ENCODE measurements around the gene UBN1.
"Not testable (repeated sequence)": the region's sequence is repeated elsewhere in the genome, so short reads cannot be mapped to it uniquely, and the experiment has no call there.

Gene UBN1

GRCh38 chr16:4910828-4911227 lies 63.5 kb downstream of the UBN1 start:
- DNase-seq, result no peak

- no peak for DNase-seq
These were observed 64.7 kb downstream of the UBN1 start for GRCh38 chr16:4911970-4912386.

GRCh38 chr16:4913130-4913773 lies 66.0 kb downstream of the UBN1 start:
- no peak for DNase-seq

- no peak for DNase-seq
These were observed 66.7 kb downstream of the UBN1 start for GRCh38 chr16:4913774-4914525.

- no peak for DNase-seq
These were observed 67.4 kb downstream of the UBN1 start for GRCh38 chr16:4914528-4915225.

GRCh38 chr16:4915226-4915761 lies 68.0 kb downstream of the UBN1 start:
- DNase-seq, result no peak

- DNase-seq, result no peak
These were observed 69.8 kb downstream of the UBN1 start for GRCh38 chr16:4917117-4917516.

GRCh38 chr16:4918781-4919251 lies 71.5 kb downstream of the UBN1 start:
- DNase-seq, result no peak

GRCh38 chr16:4920826-4921225 lies 73.5 kb downstream of the UBN1 start:
- no peak for DNase-seq

GRCh38 chr16:4922721-4923342 lies 75.6 kb downstream of the UBN1 start:
- no peak for DNase-seq

- no peak for DNase-seq
These were observed 76.6 kb downstream of the UBN1 start for GRCh38 chr16:4923853-4924252.

GRCh38 chr16:4924593-4925292 lies 77.5 kb downstream of the UBN1 start:
- no peak for DNase-seq

GRCh38 chr16:4925293-4925607 lies 78.0 kb downstream of the UBN1 start:
- no peak for DNase-seq

GRCh38 chr16:4925791-4926190 lies 78.5 kb downstream of the UBN1 start:
- no peak for DNase-seq

GRCh38 chr16:4926928-4927327 lies 79.6 kb downstream of the UBN1 start:
- DNase-seq, result no peak

GRCh38 chr16:4927661-4928060 lies 80.4 kb downstream of the UBN1 start:
- DNase-seq, result no peak

GRCh38 chr16:4928227-4928626 lies 80.9 kb downstream of the UBN1 start:
- DNase-seq, result no peak

GRCh38 chr16:4929619-4930018 lies 82.3 kb downstream of the UBN1 start:
- not testable (repeated sequence) for DNase-seq

GRCh38 chr16:4931381-4931780 lies 84.1 kb downstream of the UBN1 start:
- DNase-seq, result no peak

Data from midbrain (tissue), 1 donor.